Measurements from ENCODE around the gene FRMPD2.

Gene FRMPD2

GRCh38 chr10:48258105-48258504, 16.4 kb downstream of the FRMPD2 start:
- Mint-ChIP-seq H3K27ac (peak overlapping the region in 1 of 3 experiments; percentile 53), H3K4me3 (no peak overlapping the region), H3K4me1 (no peaks in the 10 kb centered on the region), H3K9me3 (peaks cover 3% of the 10 kb centered on the region), H3K36me3 (ENCODE audit: low read depth) (no peaks in the 10 kb centered on the region), H3K27me3 (ENCODE audit: low read depth) (peaks cover 5% of the 10 kb centered on the region)
- TF ChIP-seq CTCF (IDR thresholded peaks at IDR 0.05; ENCODE audit: unreplicated experiment in 3 of 3): no peak

- no peak overlapping the region for H3K4me3 Mint-ChIP-seq
- H3K4me1 Mint-ChIP-seq: peaks cover 5% of the 10 kb centered on the region
These were observed 17.0 kb downstream of the FRMPD2 start for GRCh38 chr10:48257407-48257961.

GRCh38 chr10:48255722-48256121, 18.8 kb downstream of the FRMPD2 start:
- peaks cover 3% of the 10 kb centered on the region for H3K9me3 Mint-ChIP-seq
- TF ChIP-seq CTCF (IDR thresholded peaks at IDR 0.05; ENCODE audit: unreplicated experiment in 3 of 3): no peak

More at GRCh38 chr10:48257407-48257961, 17.0 kb downstream of the FRMPD2 start:
- Mint-ChIP-seq H3K9me3 (peaks cover 3% of the 10 kb centered on the region), H3K27ac (peak overlapping the region in 1 of 3 experiments; percentile 53), H3K36me3 (ENCODE audit: low read depth) (no peaks in the 10 kb centered on the region), H3K27me3 (ENCODE audit: low read depth) (peaks cover 5% of the 10 kb centered on the region)
- TF ChIP-seq CTCF (IDR thresholded peaks at IDR 0.05; ENCODE audit: unreplicated experiment in 3 of 3): no peak

GRCh38 chr10:48254750-48255512, 19.6 kb downstream of the FRMPD2 start:
- H3K9me3 Mint-ChIP-seq: no peaks in the 10 kb centered on the region
- no peak for TF ChIP-seq CTCF (IDR thresholded peaks at IDR 0.05; ENCODE audit: unreplicated experiment in 3 of 3)

More at GRCh38 chr10:48255722-48256121, 18.8 kb downstream of the FRMPD2 start:
- Mint-ChIP-seq H3K4me3 (no peak overlapping the region), H3K27ac (peak overlapping the region in 2 of 3 experiments; percentile 0 to 21), H3K36me3 (ENCODE audit: low read depth) (no peaks in the 10 kb centered on the region), H3K4me1 (peaks cover 19% of the 10 kb centered on the region), H3K27me3 (ENCODE audit: low read depth) (peaks cover 10% of the 10 kb centered on the region)

GRCh38 chr10:48253970-48254657, 20.4 kb downstream of the FRMPD2 start:
- no peak for TF ChIP-seq CTCF (IDR thresholded peaks at IDR 0.05; ENCODE audit: unreplicated experiment in 3 of 3)
- peaks cover 19% of the 10 kb centered on the region for H3K4me1 Mint-ChIP-seq
- peaks cover 10% of the 10 kb centered on the region for H3K27me3 Mint-ChIP-seq (ENCODE audit: low read depth)
- peak overlapping the region in 2 of 3 experiments; percentile 17 to 61 for H3K27ac Mint-ChIP-seq
- H3K9me3 Mint-ChIP-seq: no peaks in the 10 kb centered on the region
- H3K4me3 Mint-ChIP-seq: no peak overlapping the region
- no peaks in the 10 kb centered on the region for H3K36me3 Mint-ChIP-seq (ENCODE audit: low read depth)

More at GRCh38 chr10:48254750-48255512, 19.6 kb downstream of the FRMPD2 start:
- Mint-ChIP-seq H3K4me1 (peaks cover 19% of the 10 kb centered on the region), H3K27ac (peak overlapping the region in 2 of 3 experiments; percentile 17 to 61), H3K36me3 (ENCODE audit: low read depth) (no peaks in the 10 kb centered on the region), H3K4me3 (no peak overlapping the region), H3K27me3 (ENCODE audit: low read depth) (peaks cover 10% of the 10 kb centered on the region)

Measured in nephron (organoid).